LNCaP clone FGC (cell line): Measurements from ENCODE around the gene NPB.
A peak's percentile ranks its signal among the peaks of the same experiment; 100 is the strongest.

Source experiments
- DNase-seq: peaks from one replicate; pipeline ENCODE4 v3.0.0-alpha.2; 2011; ENCODE audit warnings: low read depth
- H3K4me3 ChIP-seq: 2 replicates; pipeline ENCODE4 v1.5.1; 2011; ENCODE audit warnings: mild to moderate bottlenecking, low read depth, low read length, control low read depth
- TF ChIP-seq, protein P1 (sequence below): IDR thresholded peaks from 2 replicates; pipeline ENCODE4 v1.5.1; 2012; ENCODE audit warnings: mild to moderate bottlenecking; ENCODE audit not compliant: control insufficient read depth, insufficient read depth; ENCODE audit errors: extremely low read depth

Gene NPB

DNA sequence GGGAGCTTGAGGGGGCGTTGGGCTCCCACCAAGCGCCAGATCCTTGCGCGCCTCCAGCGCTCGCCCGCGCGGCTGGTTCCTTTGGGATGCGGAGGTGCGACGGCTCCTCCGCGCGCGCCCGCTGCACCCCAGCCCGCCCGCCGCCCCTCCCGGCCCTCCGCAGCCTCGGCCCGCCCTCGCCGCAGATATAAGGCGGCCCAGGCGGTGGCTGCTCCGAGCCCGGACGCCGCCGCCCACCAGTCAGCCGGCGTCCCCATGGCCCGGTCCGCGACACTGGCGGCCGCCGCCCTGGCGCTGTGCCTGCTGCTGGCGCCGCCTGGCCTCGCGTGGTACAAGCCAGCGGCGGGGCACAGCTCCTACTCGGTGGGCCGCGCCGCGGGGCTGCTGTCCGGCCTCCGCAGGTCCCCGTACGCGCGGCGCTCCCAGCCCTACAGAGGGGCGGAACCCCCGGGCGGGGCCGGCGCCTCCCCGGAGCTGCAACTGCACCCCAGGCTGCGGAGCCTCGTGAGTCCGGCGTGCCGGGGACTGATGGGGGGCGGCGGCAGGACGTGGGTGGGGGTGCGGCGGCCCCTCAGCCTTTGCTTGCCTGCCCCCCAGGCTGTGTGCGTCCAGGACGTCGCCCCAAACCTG, at the start of gene NPB:
NPB (plus strand) TSS at position 216 of the 630 bp plus-strand sequence; CDS start at position 256, 40 bp downstream.
- TF ChIP-seq, protein P1, sequence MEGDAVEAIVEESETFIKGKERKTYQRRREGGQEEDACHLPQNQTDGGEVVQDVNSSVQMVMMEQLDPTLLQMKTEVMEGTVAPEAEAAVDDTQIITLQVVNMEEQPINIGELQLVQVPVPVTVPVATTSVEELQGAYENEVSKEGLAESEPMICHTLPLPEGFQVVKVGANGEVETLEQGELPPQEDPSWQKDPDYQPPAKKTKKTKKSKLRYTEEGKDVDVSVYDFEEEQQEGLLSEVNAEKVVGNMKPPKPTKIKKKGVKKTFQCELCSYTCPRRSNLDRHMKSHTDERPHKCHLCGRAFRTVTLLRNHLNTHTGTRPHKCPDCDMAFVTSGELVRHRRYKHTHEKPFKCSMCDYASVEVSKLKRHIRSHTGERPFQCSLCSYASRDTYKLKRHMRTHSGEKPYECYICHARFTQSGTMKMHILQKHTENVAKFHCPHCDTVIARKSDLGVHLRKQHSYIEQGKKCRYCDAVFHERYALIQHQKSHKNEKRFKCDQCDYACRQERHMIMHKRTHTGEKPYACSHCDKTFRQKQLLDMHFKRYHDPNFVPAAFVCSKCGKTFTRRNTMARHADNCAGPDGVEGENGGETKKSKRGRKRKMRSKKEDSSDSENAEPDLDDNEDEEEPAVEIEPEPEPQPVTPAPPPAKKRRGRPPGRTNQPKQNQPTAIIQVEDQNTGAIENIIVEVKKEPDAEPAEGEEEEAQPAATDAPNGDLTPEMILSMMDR: no peak
- H3K4me3 ChIP-seq: peak within 1 kb of the TSS; percentile 15; the same call in 1 of the 2 replicates
- no peak for DNase-seq

- no peak overlapping the region for H3K4me3 ChIP-seq
- DNase-seq: no peak
- TF ChIP-seq, protein P1: peak; percentile 41
These were observed 46.9 kb upstream of the NPB start for GRCh38 chr17:81854974-81855774.

- TF ChIP-seq, protein P1: no peak
- peak overlapping the region; percentile 91 for H3K4me3 ChIP-seq
- no peak for DNase-seq
These were observed 43.7 kb upstream of the NPB start for GRCh38 chr17:81858170-81858966.

DNA sequence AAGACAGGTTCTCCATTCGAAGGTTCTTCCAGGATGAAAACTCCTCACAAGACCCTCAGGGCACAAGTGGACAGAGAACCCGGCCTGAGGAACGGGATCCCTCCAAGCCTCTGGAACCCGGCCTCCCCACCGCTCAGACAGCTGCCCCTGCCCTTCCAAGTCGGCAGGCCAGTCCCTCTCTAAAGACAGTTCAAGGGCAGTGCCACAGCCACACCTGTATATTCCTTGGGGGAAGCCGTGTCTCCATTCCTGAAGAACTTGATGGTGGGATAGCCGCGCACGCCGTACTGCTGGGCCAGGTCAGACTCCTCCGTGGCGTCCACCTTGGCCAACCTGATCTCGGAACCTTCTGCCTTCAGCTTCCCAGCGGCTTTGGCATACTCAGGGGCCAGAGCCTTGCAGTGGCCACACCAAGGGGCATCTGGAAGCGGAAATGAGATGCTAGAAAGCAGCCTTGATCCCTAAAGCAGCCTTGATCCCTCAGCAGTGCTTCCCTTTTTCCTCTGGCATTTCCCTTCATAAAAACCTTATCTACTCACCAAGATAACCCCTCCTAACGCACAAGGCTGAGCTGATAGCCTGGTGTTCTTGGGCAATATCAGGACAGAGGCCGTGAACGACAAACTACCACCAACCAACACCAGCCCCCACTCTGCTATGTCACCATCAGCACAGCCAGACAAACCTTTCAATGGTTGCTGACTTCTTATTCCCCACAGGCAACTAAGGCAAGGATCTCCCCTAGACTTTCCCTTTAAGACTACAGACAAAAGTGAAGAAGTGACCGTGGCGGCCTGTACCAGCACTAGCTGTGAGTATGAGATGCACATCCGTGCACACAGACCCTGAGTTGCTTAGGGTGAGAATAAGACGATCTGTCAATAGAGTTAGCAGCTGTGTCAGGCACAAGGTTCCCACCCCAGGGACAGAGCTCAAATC, 42.8 kb upstream of the NPB start:
- DNase-seq: no peak
- TF ChIP-seq, protein P1: no peak
- peak overlapping the region; percentile 91 for H3K4me3 ChIP-seq

- DNase-seq: no peak
- peak within 1 kb of the TSS; percentile 98 for H3K4me3 ChIP-seq
- TF ChIP-seq, protein P1: no peak
These were observed 41.9 kb upstream of the NPB start, which contains the start of gene P4HB for GRCh38 chr17:81859906-81860755. Gene P4HB, minus strand, starts transcription at chr17:81860535. Its CDS starts 64 bp downstream, at chr17:81860471.
